ENCODE results near the gene CDK11B.
"Not testable (repeated sequence)": the region's sequence is repeated elsewhere in the genome, so short reads cannot be mapped to it uniquely, and the experiment has no call there.

The CDK11B gene

GRCh38 chr1:1662392-1662791 is 3.6 kb upstream of the CDK11B start:
- DNase-seq (ENCODE audit: low read depth): peak; percentile 28

GRCh38 chr1:1648265-1648664 is 10.5 kb downstream of the CDK11B start:
- DNase-seq (ENCODE audit: low read depth): not testable (repeated sequence)

- DNase-seq (ENCODE audit: low read depth): not testable (repeated sequence)
Observed at GRCh38 chr1:1647567-1648241, 11.1 kb downstream of the CDK11B start.

- not testable (repeated sequence) for DNase-seq (ENCODE audit: low read depth)
Observed at GRCh38 chr1:1646326-1646725, 12.5 kb downstream of the CDK11B start.

- not testable (repeated sequence) for DNase-seq (ENCODE audit: low read depth)
Observed at GRCh38 chr1:1640711-1641461, 17.9 kb downstream of the CDK11B start.

- not testable (repeated sequence) for DNase-seq (ENCODE audit: low read depth)
Observed at GRCh38 chr1:1640081-1640480, 18.7 kb downstream of the CDK11B start.

GRCh38 chr1:1639368-1639767 is 19.4 kb downstream of the CDK11B start:
- not testable (repeated sequence) for DNase-seq (ENCODE audit: low read depth)

GRCh38 chr1:1638528-1638927 is 20.3 kb downstream of the CDK11B start:
- not testable (repeated sequence) for DNase-seq (ENCODE audit: low read depth)

- DNase-seq (ENCODE audit: low read depth): not testable (repeated sequence)
Observed at GRCh38 chr1:1637479-1637875, 21.3 kb downstream of the CDK11B start.

- not testable (repeated sequence) for DNase-seq (ENCODE audit: low read depth)
Observed at GRCh38 chr1:1636621-1637478, 22.0 kb downstream of the CDK11B start.

- not testable (repeated sequence) for DNase-seq (ENCODE audit: low read depth)
Observed at GRCh38 chr1:1634613-1635012, 24.2 kb downstream of the CDK11B start.

- DNase-seq (ENCODE audit: low read depth): not testable (repeated sequence)
Observed at GRCh38 chr1:1633409-1633808, 25.4 kb downstream of the CDK11B start.

- DNase-seq (ENCODE audit: low read depth): no peak
Observed at GRCh38 chr1:1631782-1632420, 26.9 kb downstream of the CDK11B start, which contains the start of gene MMP23B. TSS of gene MMP23B (plus strand) at chr1:1632173. CDS start at chr1:1632219, 46 bp downstream.

GRCh38 chr1:1630965-1631781 is 27.6 kb downstream of the CDK11B start:
- no peak for DNase-seq (ENCODE audit: low read depth)

- DNase-seq (ENCODE audit: low read depth): peak; percentile 80
Observed at GRCh38 chr1:1630191-1630964, 28.4 kb downstream of the CDK11B start.

GRCh38 chr1:1629430-1630190 is 29.2 kb downstream of the CDK11B start:
- no peak for DNase-seq (ENCODE audit: low read depth)

GRCh38 chr1:1628754-1629429 is 29.9 kb downstream of the CDK11B start:
- DNase-seq (ENCODE audit: low read depth): no peak

GRCh38 chr1:1627829-1628753 is 30.7 kb downstream of the CDK11B start:
- DNase-seq (ENCODE audit: low read depth): no peak
